Renal pelvis (tissue), 4 donors: ENCODE results near the gene RAB3GAP2. TPM values are rescaled to one million over a fixed set of nuclear protein-coding genes. Genes with fewer than 3 reads are reported as not detected.
"Not testable (repeated sequence)": the region's sequence is repeated elsewhere in the genome, so short reads cannot be mapped to it uniquely, and the experiment has no call there.

Experiments used
- DNase-seq: peaks from one replicate; pipeline ENCODE4 v3.0.0-alpha.2; 2013
- polyA plus RNA-seq, 3 donors: library from polyadenylated mRNA; unstranded; fragments of 120-200 nt; gene quantifications; one replicate each; pipeline ENCODE4 v1.2.1, GENCODE V29; 2013; ENCODE audit not compliant: insufficient read length in 3 of 3

RAB3GAP2 gene
- polyA plus RNA-seq, 3 donors: 26.8 to 37.5 (median 35.6) TPM

GRCh38 chr1:220290140-220290761 is 18.0 kb upstream of the RAB3GAP2 start:
- DNase-seq: no peak

GRCh38 chr1:220287129-220287528 is 14.9 kb upstream of the RAB3GAP2 start:
- no peak for DNase-seq

- no peak for DNase-seq
Observed at GRCh38 chr1:220283625-220284024, 11.4 kb upstream of the RAB3GAP2 start.

GRCh38 chr1:220281159-220281574 is 8.9 kb upstream of the RAB3GAP2 start:
- no peak for DNase-seq

- no peak for DNase-seq
Observed at GRCh38 chr1:220280249-220280648, 8.0 kb upstream of the RAB3GAP2 start.

GRCh38 chr1:220278991-220279390 is 6.7 kb upstream of the RAB3GAP2 start:
- DNase-seq: no peak

GRCh38 chr1:220275430-220275829 is 3.2 kb upstream of the RAB3GAP2 start:
- DNase-seq: no peak

- no peak for DNase-seq
Observed at GRCh38 chr1:220274251-220274855, 2.1 kb upstream of the RAB3GAP2 start.

GRCh38 chr1:220272841-220273090 is 513 bp upstream of the RAB3GAP2 start:
- DNase-seq: no peak

GRCh38 chr1:220271706-220272046 is 577 bp downstream of the RAB3GAP2 start:
- peak; percentile 30 for DNase-seq

- no peak for DNase-seq
Observed at GRCh38 chr1:220269036-220269435, 3.2 kb downstream of the RAB3GAP2 start.

- no peak for DNase-seq
Observed at GRCh38 chr1:220267630-220268029, 4.6 kb downstream of the RAB3GAP2 start.

- not testable (repeated sequence) for DNase-seq
Observed at GRCh38 chr1:220260228-220260627, 12.0 kb downstream of the RAB3GAP2 start.

GRCh38 chr1:220259756-220260155 is 12.5 kb downstream of the RAB3GAP2 start:
- not testable (repeated sequence) for DNase-seq

GRCh38 chr1:220256194-220256593 is 16.1 kb downstream of the RAB3GAP2 start:
- DNase-seq: not testable (repeated sequence)

GRCh38 chr1:220255204-220255603 is 17.0 kb downstream of the RAB3GAP2 start:
- DNase-seq: no peak

- not testable (repeated sequence) for DNase-seq
Observed at GRCh38 chr1:220253290-220253689, 19.0 kb downstream of the RAB3GAP2 start.

GRCh38 chr1:220251272-220251671 is 21.0 kb downstream of the RAB3GAP2 start:
- DNase-seq: no peak

GRCh38 chr1:220250681-220251080 is 21.6 kb downstream of the RAB3GAP2 start:
- DNase-seq: no peak

- DNase-seq: no peak
Observed at GRCh38 chr1:220249522-220249921, 22.7 kb downstream of the RAB3GAP2 start.

GRCh38 chr1:220248715-220249265 is 23.5 kb downstream of the RAB3GAP2 start:
- not testable (repeated sequence) for DNase-seq

- not testable (repeated sequence) for DNase-seq
Observed at GRCh38 chr1:220245900-220246299, 26.4 kb downstream of the RAB3GAP2 start.

- DNase-seq: no peak
Observed at GRCh38 chr1:220243947-220244346, 28.3 kb downstream of the RAB3GAP2 start.

GRCh38 chr1:220241072-220241663 is 31.1 kb downstream of the RAB3GAP2 start:
- no peak for DNase-seq
